ENCODE data around the gene DCST2.

DNA sequence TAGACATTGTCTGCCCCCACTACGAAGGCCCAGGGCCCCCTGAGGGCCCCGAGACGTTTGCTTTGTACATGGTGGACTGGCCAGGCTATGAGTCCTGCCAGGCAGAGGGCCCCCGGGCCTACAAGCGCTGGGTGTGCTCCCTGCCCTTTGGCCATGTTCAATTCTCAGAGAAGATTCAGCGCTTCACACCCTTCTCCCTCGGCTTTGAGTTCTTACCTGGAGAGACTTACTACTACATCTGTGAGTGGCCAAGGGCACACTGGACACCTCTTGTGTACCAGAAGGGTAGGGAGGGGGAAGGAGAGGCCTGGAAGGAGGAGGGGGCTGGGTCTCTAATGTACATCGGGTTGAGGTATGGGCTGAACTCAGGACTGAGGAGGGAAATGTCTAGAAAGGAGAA lies 33.2 kb upstream of the DCST2 start:
- TF ChIP-seq POLR2AphosphoS5 (IDR thresholded peaks at IDR 0.05; ENCODE audit: low read depth, low read length) (no peak), POLR2A (IDR thresholded peaks at IDR 0.05; ENCODE audit: low read depth, low read length) (no peak), TAF1 (IDR thresholded peaks at IDR 0.05; ENCODE audit: borderline replicate concordance, low read depth, low read length) (no peak)

Data from GM12892 (cell line).